Endodermal cell (in vitro differentiated cells): ENCODE results near the gene LRRC63. TPM values are rescaled to one million over a fixed set of nuclear protein-coding genes. Genes with fewer than 3 reads are reported as not detected.

Source experiments
- DNase-seq: peaks from one replicate; pipeline ENCODE4 v3.0.0-alpha.2; 2017
- H3K27ac ChIP-seq: 2 replicates; pipeline ENCODE4 v1.5.1; 2013; ENCODE audit warnings: mild to moderate bottlenecking, low read depth, low read length, moderate library complexity
- H3K27me3 ChIP-seq: 2 replicates; pipeline ENCODE4 v1.6.1; 2013; ENCODE audit warnings: mild to moderate bottlenecking, low read length, moderate library complexity; ENCODE audit not compliant: insufficient read depth, control insufficient read depth, poor library complexity, severe bottlenecking
- H3K36me3 ChIP-seq: 2 replicates; pipeline ENCODE4 v1.7.0; 2013; ENCODE audit warnings: mild to moderate bottlenecking, low read length, moderate library complexity; ENCODE audit not compliant: control insufficient read depth, insufficient read depth
- H3K4me1 ChIP-seq: one replicate; pipeline ENCODE4 v1.7.0; 2013; ENCODE audit warnings: low read length; ENCODE audit not compliant: control insufficient read depth, insufficient read depth
- H3K4me3 ChIP-seq: 2 replicates; pipeline ENCODE4 v1.5.1; 2013; ENCODE audit warnings: mild to moderate bottlenecking, low read length, moderate library complexity
- H3K9ac ChIP-seq: 2 replicates; pipeline ENCODE4 v1.6.1; 2013; ENCODE audit warnings: mild to moderate bottlenecking, low read length, moderate library complexity; ENCODE audit not compliant: poor library complexity, severe bottlenecking; ENCODE audit errors: extremely low read depth
- H3K9me3 ChIP-seq: 2 replicates; pipeline ENCODE4 v1.6.1; 2013; ENCODE audit warnings: mild to moderate bottlenecking, low read length, moderate library complexity; ENCODE audit not compliant: control insufficient read depth
- H3K27ac Mint-ChIP-seq: 2 replicates; pipeline ENCODE4 v1.8.0; 2020; ENCODE audit warnings: mixed read lengths
- H3K27me3 Mint-ChIP-seq: 2 replicates; pipeline ENCODE4 v1.8.0; 2021; ENCODE audit warnings: mild to moderate bottlenecking, mixed read lengths; ENCODE audit not compliant: insufficient read depth
- H3K36me3 Mint-ChIP-seq: 2 replicates; pipeline ENCODE4 v1.8.0; 2020; ENCODE audit warnings: low read depth, mixed read lengths
- H3K4me1 Mint-ChIP-seq: 2 replicates; pipeline ENCODE4 v1.8.0; 2020; ENCODE audit warnings: mixed read lengths
- H3K4me3 Mint-ChIP-seq: 2 replicates; pipeline ENCODE4 v1.8.0; 2020; ENCODE audit warnings: mild to moderate bottlenecking, moderate library complexity, mixed read lengths
- H3K9me3 Mint-ChIP-seq: 2 replicates; pipeline ENCODE4 v1.8.0; 2020; ENCODE audit warnings: mild to moderate bottlenecking, mixed read lengths
- WGBS, 2 experiments: methylation state at CpG; one replicate each; pipeline versions ENCODE4 v1.1.5 to v1.1.7; 2013; ENCODE audit warnings: missing lambda C conversion rate in 2 of 2, mixed read lengths in 1 of 2; ENCODE audit not compliant: insufficient coverage in 1 of 2, insufficient read length in 1 of 2; 5-methylcytosine and 5-hydroxymethylcytosine counted together
- total RNA-seq, 2 donors: library from RNA; stranded (reverse); fragmentation: NEBNext Ultra II Directional in 1 of 2; extraction: Animal tissue kit (Norgen Biotek cat#: 25700) in 1 of 2; gene quantifications; 2 replicates in 1 of 2; 3 replicates in 1 of 2; pipeline ENCODE4 v1.2.1, GENCODE V29; 2021
- TF ChIP-seq, protein P1 (sequence below): fragments of 200-600 bp; sonication (generic); conservative IDR thresholded peaks from 2 replicates; pipeline ENCODE4 v1.5.0; 2021; ENCODE audit warnings: antibody characterized with exemption, mild to moderate bottlenecking

LRRC63 gene
- total RNA-seq, 2 donors from 2014 or later = not detected

DNA sequence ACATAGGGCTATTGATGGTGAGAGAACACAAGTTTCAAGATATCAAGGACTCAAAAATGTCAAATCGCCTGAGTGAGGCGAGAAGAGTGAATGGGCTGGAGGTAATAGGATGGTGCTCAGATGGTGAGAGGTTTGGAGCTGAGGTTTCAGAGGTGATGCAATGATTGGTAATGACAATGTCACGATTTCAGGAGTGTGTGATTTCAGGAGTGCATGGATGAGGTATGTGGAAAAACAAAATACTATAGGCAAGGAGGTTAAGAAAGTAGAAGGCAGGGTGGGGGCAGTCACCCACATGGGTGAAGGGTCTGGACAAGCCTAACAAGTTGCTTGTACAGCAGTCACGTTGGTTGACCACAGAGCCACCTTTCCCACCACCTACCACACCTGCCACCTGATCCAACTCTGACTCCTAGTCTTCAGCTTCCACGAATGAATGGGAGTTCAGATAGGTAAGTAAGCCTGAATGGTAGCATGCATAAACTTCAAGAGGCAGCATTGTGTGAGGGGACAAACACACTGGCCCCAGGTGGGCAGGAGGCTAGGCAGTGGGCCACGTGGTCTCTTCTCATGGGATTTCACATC lies 103.9 kb downstream of the LRRC63 start:
- Histone ChIP-seq H3K27me3 (no peaks in the 10 kb centered on the region), H3K4me3 (no peak overlapping the region), H3K4me1 (no peaks in the 10 kb centered on the region), H3K9me3 (no peaks in the 10 kb centered on the region), H3K27ac (no peak overlapping the region), H3K36me3 (no peaks in the 10 kb centered on the region), H3K9ac (no peak overlapping the region)
- Mint-ChIP-seq H3K27ac (no peak overlapping the region), H3K4me1 (peaks cover 2% of the 10 kb centered on the region), H3K27me3 (peaks cover 3% of the 10 kb centered on the region), H3K4me3 (no peak overlapping the region), H3K36me3 (no peaks in the 10 kb centered on the region), H3K9me3 (peaks cover 4% of the 10 kb centered on the region)
- no peak for DNase-seq
- WGBS, 2 experiments = 89 to 100% methylated on average over 5 to 6 of the region's 6 CpGs
- TF ChIP-seq, protein P1, sequence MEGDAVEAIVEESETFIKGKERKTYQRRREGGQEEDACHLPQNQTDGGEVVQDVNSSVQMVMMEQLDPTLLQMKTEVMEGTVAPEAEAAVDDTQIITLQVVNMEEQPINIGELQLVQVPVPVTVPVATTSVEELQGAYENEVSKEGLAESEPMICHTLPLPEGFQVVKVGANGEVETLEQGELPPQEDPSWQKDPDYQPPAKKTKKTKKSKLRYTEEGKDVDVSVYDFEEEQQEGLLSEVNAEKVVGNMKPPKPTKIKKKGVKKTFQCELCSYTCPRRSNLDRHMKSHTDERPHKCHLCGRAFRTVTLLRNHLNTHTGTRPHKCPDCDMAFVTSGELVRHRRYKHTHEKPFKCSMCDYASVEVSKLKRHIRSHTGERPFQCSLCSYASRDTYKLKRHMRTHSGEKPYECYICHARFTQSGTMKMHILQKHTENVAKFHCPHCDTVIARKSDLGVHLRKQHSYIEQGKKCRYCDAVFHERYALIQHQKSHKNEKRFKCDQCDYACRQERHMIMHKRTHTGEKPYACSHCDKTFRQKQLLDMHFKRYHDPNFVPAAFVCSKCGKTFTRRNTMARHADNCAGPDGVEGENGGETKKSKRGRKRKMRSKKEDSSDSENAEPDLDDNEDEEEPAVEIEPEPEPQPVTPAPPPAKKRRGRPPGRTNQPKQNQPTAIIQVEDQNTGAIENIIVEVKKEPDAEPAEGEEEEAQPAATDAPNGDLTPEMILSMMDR = no peak

DNA sequence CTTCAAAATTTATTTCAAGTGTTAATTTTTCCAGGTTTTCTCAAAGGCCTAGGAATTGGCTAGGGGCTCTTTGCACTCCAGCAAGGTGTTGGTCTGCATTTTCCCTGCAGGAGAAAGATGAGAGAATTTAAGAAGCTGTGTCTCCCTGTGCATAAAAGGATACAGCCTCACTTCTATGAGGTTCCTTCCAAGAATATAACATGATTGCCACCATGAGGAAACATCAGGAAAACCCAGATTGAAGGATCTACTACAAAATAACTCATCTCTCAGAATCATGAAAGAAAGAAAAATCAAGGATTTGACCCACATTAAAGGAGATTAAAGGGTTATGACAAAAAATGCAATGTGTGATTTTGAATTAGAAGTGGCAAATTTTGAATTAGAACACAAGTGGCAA lies 105.4 kb downstream of the LRRC63 start:
- TF ChIP-seq, protein P1 = no peak
- no peaks in the 10 kb centered on the region for H3K36me3 Mint-ChIP-seq
- no peak for DNase-seq
- Histone ChIP-seq H3K9ac (no peak overlapping the region), H3K36me3 (no peaks in the 10 kb centered on the region), H3K9me3 (no peaks in the 10 kb centered on the region), H3K4me3 (no peak overlapping the region), H3K27ac (no peak overlapping the region), H3K4me1 (no peaks in the 10 kb centered on the region), H3K27me3 (no peaks in the 10 kb centered on the region)
- no peak overlapping the region for H3K27ac Mint-ChIP-seq
- H3K27me3 Mint-ChIP-seq = peaks cover 3% of the 10 kb centered on the region
- H3K4me3 Mint-ChIP-seq = no peak overlapping the region
- no peaks in the 10 kb centered on the region for H3K9me3 Mint-ChIP-seq
- H3K4me1 Mint-ChIP-seq = peaks cover 10% of the 10 kb centered on the region

DNA sequence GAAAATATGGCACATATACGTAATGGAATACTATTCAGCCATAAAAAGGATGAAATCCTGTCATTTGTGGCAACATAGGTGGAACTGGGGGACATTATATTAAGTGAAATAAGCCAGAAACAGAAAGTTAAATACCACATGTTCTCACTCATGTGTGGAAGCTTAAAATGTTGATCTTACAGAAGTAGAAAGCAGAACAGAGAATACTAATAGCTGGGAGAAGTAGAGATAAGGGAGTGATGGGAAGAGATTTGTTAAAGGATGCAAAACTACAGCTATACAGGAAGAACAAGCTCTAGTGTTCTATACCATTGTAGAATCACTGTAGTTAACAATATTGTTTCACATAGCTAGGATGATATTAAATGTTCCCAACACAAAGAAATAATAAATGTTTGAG lies 107.3 kb downstream of the LRRC63 start:
- H3K27ac Mint-ChIP-seq = no peak overlapping the region
- TF ChIP-seq, protein P1 = no peak
- no peaks in the 10 kb centered on the region for H3K9me3 ChIP-seq
- no peak overlapping the region for H3K4me3 Mint-ChIP-seq
- no peak overlapping the region for H3K9ac ChIP-seq
- no peaks in the 10 kb centered on the region for H3K9me3 Mint-ChIP-seq
- DNase-seq = no peak
- no peaks in the 10 kb centered on the region for H3K36me3 ChIP-seq
- H3K27ac ChIP-seq = no peak overlapping the region
- H3K4me1 ChIP-seq = no peaks in the 10 kb centered on the region
- peaks cover 10% of the 10 kb centered on the region for H3K4me1 Mint-ChIP-seq
- H3K4me3 ChIP-seq = no peak overlapping the region
- no peaks in the 10 kb centered on the region for H3K36me3 Mint-ChIP-seq
- H3K27me3 Mint-ChIP-seq = peaks cover 3% of the 10 kb centered on the region
- 80 to 100% methylated on average over 1 of the region's 1 CpG for WGBS, 2 experiments
- H3K27me3 ChIP-seq = no peaks in the 10 kb centered on the region
